Large intestine (tissue), 3 donors: ENCODE results near the gene COPS9. TPM values are rescaled to one million over a fixed set of nuclear protein-coding genes. Genes with fewer than 3 reads are reported as not detected.

ENCODE experiments used
- DNase-seq, 2 donors: peaks; one replicate each; pipeline versions ENCODE4 v3.0.0 to v3.0.0-alpha.2; 2013
- H3K27ac ChIP-seq: one replicate; pipeline ENCODE4 v1.5.1; 2013; ENCODE audit warnings: low read length
- H3K27me3 ChIP-seq: 2 replicates; pipeline ENCODE4 v1.6.1; 2013; ENCODE audit warnings: low read length; ENCODE audit not compliant: control insufficient read depth, insufficient read depth
- H3K36me3 ChIP-seq: 2 replicates; pipeline ENCODE4 v1.6.1; 2013; ENCODE audit warnings: low read length; ENCODE audit not compliant: control insufficient read depth, insufficient read depth
- H3K4me1 ChIP-seq: one replicate; pipeline ENCODE4 v1.6.1; 2013; ENCODE audit warnings: low read length; ENCODE audit not compliant: control insufficient read depth, insufficient read depth
- H3K4me3 ChIP-seq: one replicate; pipeline ENCODE4 v1.5.1; 2013; ENCODE audit warnings: low read length
- H3K9me3 ChIP-seq: one replicate; pipeline ENCODE4 v1.6.1; 2013; ENCODE audit warnings: mild to moderate bottlenecking, low read depth, low read length, moderate library complexity; ENCODE audit not compliant: control insufficient read depth
- WGBS: methylation state at CpG from one replicate; pipeline ENCODE4 v1.1.5; 2013; ENCODE audit warnings: low lambda C conversion rate; ENCODE audit not compliant: insufficient coverage; 5-methylcytosine and 5-hydroxymethylcytosine counted together
- polyA plus RNA-seq: library from polyadenylated mRNA; unstranded; fragments of 120-200 nt; gene quantifications from one replicate; pipeline ENCODE4 v1.2.1, GENCODE V29; 2013

The COPS9 gene
- polyA plus RNA-seq, 1 donor: 106 TPM

GRCh38 chr2:240160291-240161086 lies 24.4 kb upstream of the COPS9 start:
- Histone ChIP-seq H3K4me1 (no peaks in the 10 kb centered on the region), H3K36me3 (no peaks in the 10 kb centered on the region), H3K9me3 (no peaks in the 10 kb centered on the region), H3K27ac (no peak overlapping the region), H3K27me3 (no peaks in the 10 kb centered on the region), H3K4me3 (no peak overlapping the region)
- no CpG with 5 or more reads among the region's 18 CpGs for WGBS
- DNase-seq: no peak

GRCh38 chr2:240159251-240159839 lies 23.2 kb upstream of the COPS9 start:
- no peak for DNase-seq
- H3K27me3 ChIP-seq: no peaks in the 10 kb centered on the region
- H3K4me1 ChIP-seq: no peaks in the 10 kb centered on the region
- H3K36me3 ChIP-seq: no peaks in the 10 kb centered on the region
- no peak overlapping the region for H3K4me3 ChIP-seq
- no peak overlapping the region for H3K27ac ChIP-seq
- WGBS: 87% methylated on average over 4 of the region's 21 CpGs
- H3K9me3 ChIP-seq: no peaks in the 10 kb centered on the region

- no peaks in the 10 kb centered on the region for H3K9me3 ChIP-seq
- H3K36me3 ChIP-seq: no peaks in the 10 kb centered on the region
- no peaks in the 10 kb centered on the region for H3K27me3 ChIP-seq
- DNase-seq: no peak
- no peak overlapping the region for H3K4me3 ChIP-seq
- no peaks in the 10 kb centered on the region for H3K4me1 ChIP-seq
- WGBS: no CpG with 5 or more reads among the region's 5 CpGs
- no peak overlapping the region for H3K27ac ChIP-seq
These were observed 21.0 kb upstream of the COPS9 start for GRCh38 chr2:240157147-240157470.

GRCh38 chr2:240156435-240157146 lies 20.5 kb upstream of the COPS9 start:
- no CpG with 5 or more reads among the region's 29 CpGs for WGBS
- H3K4me3 ChIP-seq: no peak overlapping the region
- H3K9me3 ChIP-seq: no peaks in the 10 kb centered on the region
- no peaks in the 10 kb centered on the region for H3K36me3 ChIP-seq
- DNase-seq: no peak
- no peaks in the 10 kb centered on the region for H3K27me3 ChIP-seq
- no peak overlapping the region for H3K27ac ChIP-seq
- H3K4me1 ChIP-seq: no peaks in the 10 kb centered on the region

DNA sequence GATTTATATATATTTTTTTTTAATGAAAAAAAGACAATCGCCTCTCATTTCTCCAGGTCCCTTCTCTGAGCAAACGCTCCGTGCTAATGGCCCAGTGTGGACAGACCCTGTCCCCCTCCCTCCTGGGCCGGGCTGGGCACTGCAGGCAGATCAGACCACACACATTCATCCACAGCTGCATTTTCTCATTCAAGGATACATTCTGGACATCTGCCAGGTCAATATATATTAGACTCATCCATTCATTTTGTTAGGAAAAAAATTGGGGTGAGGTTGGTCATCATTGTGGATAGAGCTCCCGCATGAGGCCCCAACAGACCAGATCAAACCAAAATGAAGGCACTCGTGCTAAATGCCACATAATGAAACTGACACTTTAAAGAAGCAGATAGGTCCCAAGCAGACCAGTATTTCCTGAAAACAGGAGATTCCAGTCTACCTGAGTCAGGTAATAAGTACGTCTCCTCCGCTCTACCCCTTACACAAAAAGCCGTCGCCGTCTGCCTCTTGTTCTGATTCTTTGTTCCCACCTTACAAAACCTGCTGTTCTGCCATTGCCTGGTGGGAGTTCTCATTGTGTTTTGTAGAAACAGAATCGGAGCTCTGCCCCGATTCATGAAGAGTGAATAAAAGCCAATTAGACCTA lies 19.8 kb upstream of the COPS9 start:
- H3K4me1 ChIP-seq: no peaks in the 10 kb centered on the region
- DNase-seq: no peak
- H3K27ac ChIP-seq: no peak overlapping the region
- H3K27me3 ChIP-seq: no peaks in the 10 kb centered on the region
- no peaks in the 10 kb centered on the region for H3K9me3 ChIP-seq
- H3K36me3 ChIP-seq: no peaks in the 10 kb centered on the region
- H3K4me3 ChIP-seq: no peak overlapping the region
- no CpG with 5 or more reads among the region's 13 CpGs for WGBS

GRCh38 chr2:240155048-240155744 lies 19.1 kb upstream of the COPS9 start:
- WGBS: no CpG with 5 or more reads among the region's 17 CpGs
- DNase-seq: no peak
- no peaks in the 10 kb centered on the region for H3K4me1 ChIP-seq
- no peak overlapping the region for H3K4me3 ChIP-seq
- H3K27ac ChIP-seq: no peak overlapping the region
- no peaks in the 10 kb centered on the region for H3K36me3 ChIP-seq
- no peaks in the 10 kb centered on the region for H3K27me3 ChIP-seq
- H3K9me3 ChIP-seq: no peaks in the 10 kb centered on the region

- Histone ChIP-seq H3K36me3 (no peaks in the 10 kb centered on the region), H3K27ac (no peak overlapping the region), H3K4me1 (no peaks in the 10 kb centered on the region), H3K27me3 (no peaks in the 10 kb centered on the region), H3K9me3 (no peaks in the 10 kb centered on the region), H3K4me3 (no peak overlapping the region)
- no peak for DNase-seq
- WGBS: no CpG with 5 or more reads among the region's 8 CpGs
These were observed 18.5 kb upstream of the COPS9 start for GRCh38 chr2:240154606-240155005.

DNA sequence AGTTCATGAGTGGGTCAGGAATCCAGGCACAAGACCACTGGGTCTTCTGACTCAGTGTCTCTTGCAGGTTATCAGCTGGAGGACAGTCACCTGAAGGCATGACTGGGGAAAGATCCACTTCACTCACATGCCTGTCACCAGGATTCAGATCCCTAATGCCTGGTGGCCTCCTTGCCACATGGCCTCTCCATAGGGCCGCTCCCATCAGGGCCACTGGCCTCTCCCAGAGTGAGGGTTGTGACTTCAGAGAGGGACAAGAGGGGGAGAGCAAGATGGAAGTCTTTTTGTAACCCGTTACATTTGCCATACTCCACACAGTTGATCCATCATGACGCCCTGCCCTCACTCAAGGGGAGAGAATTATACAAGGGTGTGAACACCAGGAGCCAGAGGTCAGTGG lies 17.3 kb upstream of the COPS9 start:
- Histone ChIP-seq H3K36me3 (no peaks in the 10 kb centered on the region), H3K4me3 (no peak overlapping the region), H3K27ac (no peak overlapping the region), H3K9me3 (no peaks in the 10 kb centered on the region), H3K27me3 (no peaks in the 10 kb centered on the region), H3K4me1 (no peaks in the 10 kb centered on the region)
- WGBS: no CpG with 5 or more reads among the region's 3 CpGs
- DNase-seq: no peak

DNA sequence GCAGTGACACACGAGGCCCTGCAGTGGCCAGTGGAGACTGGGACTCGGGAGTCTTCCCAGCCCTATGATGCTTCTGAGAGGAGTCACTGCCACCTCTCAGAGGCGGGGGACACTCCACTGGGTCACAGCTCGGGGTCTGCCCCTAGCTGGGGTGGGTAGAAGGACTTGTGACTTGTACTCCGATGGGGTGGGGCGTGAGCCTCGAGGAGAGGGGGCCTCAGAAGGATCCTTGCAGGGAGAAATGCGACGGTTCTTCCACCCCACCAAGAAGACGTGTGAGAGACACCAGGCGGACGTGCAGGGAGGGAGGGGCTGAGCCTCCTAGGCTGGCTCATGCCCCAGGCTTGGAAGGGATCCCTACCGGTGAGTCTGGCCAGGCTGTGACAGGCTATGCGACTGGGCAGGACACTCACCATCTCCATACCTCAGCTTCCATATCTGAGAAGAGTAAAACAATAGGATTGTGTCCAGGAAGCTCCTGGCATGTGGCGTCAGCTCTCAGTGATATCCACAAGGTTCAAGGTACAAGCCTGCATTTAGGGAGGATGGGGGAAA lies 15.4 kb upstream of the COPS9 start:
- no peaks in the 10 kb centered on the region for H3K4me1 ChIP-seq
- WGBS: no CpG with 5 or more reads among the region's 15 CpGs
- DNase-seq: no peak
- no peak overlapping the region for H3K4me3 ChIP-seq
- H3K36me3 ChIP-seq: no peaks in the 10 kb centered on the region
- peaks cover 6% of the 10 kb centered on the region for H3K9me3 ChIP-seq
- no peaks in the 10 kb centered on the region for H3K27me3 ChIP-seq
- no peak overlapping the region for H3K27ac ChIP-seq
